Skin epidermis (tissue), 12 donors: Measurements from ENCODE around the gene ARHGAP27.
A peak's percentile ranks its signal among the peaks of the same experiment; 100 is the strongest.
"Not testable (repeated sequence)": the region's sequence is repeated elsewhere in the genome, so short reads cannot be mapped to it uniquely, and the experiment has no call there.

ENCODE experiments used
- H3K27ac ChIP-seq, 21 experiments: fragments of 200-600 bp; sonication (generic) in 11 of 21; one replicate each; pipeline ENCODE4 v1.5.0; 2020; ENCODE audit warnings: mild to moderate bottlenecking in 3 of 21, inconsistent platforms in 2 of 21, moderate library complexity in 2 of 21
- H3K4me3 ChIP-seq, 7 experiments: fragments of 200-600 bp; sonication (generic) in 2 of 7; one replicate each; pipeline ENCODE4 v1.5.0; 2020; ENCODE audit warnings: inconsistent platforms in 2 of 7, mild to moderate bottlenecking in 2 of 7, moderate library complexity in 1 of 7

ARHGAP27 gene

GRCh38 chr17:45448066-45448465 lies 15.4 kb upstream of the ARHGAP27 start:
- H3K4me3 ChIP-seq, result not testable (repeated sequence)
- peak overlapping the region in 7 of 21 experiments; percentile 18 to 80 (median 74) for H3K27ac ChIP-seq

DNA sequence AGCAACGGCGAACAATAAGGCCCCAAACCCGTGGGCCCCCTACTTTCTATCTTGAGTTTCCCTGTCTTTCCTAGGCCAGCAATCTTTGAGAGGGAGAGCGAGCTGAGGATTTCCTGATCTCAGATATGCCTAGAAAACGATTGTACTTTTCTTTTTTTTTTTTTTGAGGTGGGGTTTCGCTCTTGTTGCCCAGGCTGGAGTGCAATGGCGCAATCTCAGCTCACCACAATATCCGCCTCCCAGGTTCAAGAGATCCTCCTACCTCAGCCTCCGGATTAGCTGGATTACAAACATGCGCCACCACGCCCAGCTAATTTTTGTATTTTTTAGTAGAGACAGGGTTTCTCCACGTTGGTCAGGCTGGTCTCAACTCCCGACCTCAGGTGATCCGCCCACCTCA lies 15.0 kb upstream of the ARHGAP27 start:
- H3K4me3 ChIP-seq, result not testable (repeated sequence)
- H3K27ac ChIP-seq, result peak overlapping the region in 15 of 21 experiments; percentile 15 to 80 (median 61)

DNA sequence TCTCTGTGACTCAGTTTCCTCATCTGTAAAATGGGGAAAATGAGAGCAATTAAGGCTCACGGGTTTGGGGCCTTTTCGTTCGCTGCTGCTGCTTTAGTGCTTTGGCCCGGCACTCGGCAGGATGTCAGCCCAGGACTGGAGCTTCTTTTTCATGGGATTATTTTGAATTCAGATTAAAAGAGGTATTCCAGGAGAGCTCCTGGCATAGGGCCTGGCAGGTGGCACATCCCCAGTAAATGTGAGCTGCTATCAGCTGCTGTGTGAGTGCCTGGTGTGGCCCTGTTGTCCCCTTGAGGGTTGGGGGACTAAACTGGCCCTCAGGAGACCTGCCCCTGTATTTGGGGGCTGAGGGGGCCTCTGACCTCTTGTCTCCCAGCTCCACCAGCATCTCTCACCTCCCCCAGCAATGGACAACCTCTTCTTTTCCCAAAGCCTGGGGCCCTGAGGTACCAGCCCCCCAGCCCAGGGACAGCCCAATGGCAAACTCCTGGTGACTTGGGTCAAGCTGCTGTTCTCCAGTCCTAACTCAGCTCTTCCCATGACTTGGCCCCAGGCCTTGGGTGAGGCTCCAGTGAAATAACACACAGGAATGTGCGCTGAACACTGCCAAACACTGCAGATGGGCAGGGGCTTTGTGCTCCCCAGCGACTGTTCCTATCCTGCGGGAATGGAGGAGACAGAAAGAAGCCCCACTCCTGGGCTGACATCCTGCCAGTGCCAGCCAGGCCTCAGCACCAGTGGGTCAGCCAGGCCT lies 14.4 kb upstream of the ARHGAP27 start:
- H3K4me3 ChIP-seq, result not testable (repeated sequence)
- peak overlapping the region in 16 of 21 experiments; percentile 15 to 80 (median 60) for H3K27ac ChIP-seq

DNA sequence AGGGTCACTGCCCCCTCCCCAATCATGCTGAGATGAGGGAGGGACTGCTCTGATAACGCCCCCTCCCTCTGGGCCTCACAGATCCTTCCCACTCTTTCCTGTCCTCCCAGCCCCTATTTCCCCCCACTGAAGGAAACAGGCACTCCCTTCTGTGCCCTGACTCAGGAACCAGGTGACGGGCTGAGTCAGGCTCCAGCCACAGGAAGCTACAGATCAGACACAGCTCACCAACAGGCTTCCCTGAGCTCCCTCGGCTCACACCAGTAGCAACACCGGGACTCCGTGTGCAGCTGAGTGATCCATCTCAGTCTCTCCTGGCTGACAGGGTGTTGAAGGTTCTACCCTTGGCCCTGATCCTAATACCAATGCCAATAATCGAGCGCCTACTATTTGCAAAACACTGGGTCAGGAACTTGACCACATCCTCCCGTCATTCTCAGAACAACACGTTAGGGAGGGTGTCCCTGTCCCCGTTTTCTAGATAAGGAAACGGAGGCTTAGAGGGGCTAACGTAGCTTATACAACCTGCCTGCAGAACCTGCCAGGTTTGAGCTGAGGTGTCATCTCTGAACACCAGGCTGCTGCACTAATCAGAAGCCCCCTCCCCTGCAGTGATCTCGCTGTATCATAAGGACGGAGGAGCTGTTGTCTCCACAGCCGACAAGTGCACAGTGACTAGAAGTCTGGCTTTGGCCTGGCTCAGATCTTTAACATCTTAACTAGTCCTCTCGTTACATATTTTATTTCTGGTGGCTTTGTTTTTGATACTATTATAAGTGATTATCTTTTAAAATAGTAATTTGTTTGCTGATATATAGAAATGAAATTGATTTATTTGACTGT lies 13.5 kb upstream of the ARHGAP27 start:
- not testable (repeated sequence) for H3K4me3 ChIP-seq
- H3K27ac ChIP-seq, result peak overlapping the region in 11 of 21 experiments; percentile 11 to 77 (median 45)

DNA sequence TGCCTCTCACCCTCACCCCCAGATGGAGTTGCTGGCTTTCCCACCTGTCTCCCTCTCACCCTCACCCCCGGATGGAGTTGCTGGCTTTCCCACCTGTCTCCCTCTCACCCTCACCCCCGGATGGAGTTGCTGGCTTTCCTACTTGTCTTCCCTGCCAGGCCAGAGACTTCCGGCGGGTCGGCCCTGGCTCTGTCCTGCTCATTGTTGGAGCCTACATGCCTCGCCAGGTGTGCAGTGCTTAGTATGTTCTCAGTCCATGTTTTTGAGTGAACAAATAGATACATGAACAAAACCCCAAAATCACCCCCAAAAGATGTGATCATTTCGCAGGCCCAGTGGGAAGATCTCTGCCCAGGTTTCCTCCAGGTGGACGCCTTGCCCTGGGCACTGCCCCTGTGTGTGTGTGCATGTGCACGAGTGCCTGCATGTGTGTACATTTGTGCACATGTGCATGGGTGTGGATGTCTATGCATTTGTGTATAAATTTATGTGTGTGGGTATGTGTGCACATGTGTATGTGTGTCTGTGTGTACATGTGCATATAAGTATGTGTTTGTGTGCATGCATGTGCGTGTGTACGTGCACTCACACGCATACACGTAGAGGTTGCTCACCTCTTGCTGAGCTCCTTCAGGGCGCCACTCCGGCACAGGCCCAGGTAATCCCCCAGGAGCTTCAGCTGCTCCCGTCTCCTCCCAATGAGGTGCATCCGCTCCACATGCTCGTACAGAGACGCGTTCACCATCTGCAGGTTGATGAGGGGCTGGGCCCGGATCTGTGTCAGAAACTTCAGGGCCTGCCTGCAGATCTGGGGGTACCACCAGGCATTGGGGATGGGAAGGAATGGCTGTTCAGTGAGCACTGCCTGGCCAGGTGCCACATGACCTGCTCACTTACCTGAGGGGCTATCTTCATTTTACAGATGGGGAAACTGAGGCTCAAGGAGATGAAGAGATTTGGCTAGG lies 12.5 kb upstream of the ARHGAP27 start:
- H3K27ac ChIP-seq, result peak overlapping the region in 3 of 21 experiments; percentile 11 to 77 (median 54)
- not testable (repeated sequence) for H3K4me3 ChIP-seq

GRCh38 chr17:45444301-45444700 lies 11.6 kb upstream of the ARHGAP27 start:
- H3K4me3 ChIP-seq, H3K27ac ChIP-seq: not testable (repeated sequence)

GRCh38 chr17:45443371-45444260 lies 10.9 kb upstream of the ARHGAP27 start:
- H3K4me3 ChIP-seq, result not testable (repeated sequence)

DNA sequence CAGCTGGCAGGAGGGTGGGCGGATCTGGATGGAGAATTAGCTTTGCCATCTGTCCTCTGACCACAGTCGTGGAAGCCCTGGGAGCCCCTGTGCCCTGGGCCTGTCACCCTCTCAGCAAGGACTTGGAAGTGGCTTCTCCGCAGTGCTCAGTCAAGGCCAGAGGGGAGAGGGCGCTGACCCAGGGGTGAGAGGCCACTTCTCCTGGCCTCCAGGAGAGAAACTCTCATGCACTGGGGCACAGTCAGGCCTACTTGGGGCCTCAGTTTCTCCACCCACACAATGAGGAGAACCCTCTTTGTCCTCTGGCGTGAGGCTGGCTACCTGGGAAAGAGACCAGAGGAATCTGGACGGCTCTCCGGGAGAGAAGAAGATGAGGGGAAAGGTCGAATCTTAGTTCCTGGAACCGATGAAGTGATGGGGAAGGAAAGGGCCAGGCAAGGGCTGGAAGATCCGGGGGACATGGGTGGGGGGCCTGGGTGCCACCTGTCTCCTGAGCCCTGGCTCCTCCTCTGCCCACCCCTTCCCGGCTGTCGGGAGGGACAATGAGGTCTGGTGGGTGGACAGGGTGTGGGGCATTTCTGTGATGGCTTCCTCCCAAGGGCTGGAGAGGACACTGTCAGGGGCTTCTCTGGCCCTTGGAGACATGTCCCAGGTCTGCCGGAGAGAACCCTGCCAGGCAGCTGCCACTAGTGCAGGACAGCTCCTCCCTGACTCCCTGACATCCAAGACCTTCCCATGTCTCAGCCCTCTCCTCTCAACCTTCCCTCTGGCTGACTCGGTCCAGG lies 9.0 kb upstream of the ARHGAP27 start:
- Histone ChIP-seq H3K27ac (peak overlapping the region in 2 of 21 experiments; percentile 2 to 9), H3K4me3 (no peak overlapping the region)

More at GRCh38 chr17:45443371-45444260, 10.9 kb upstream of the ARHGAP27 start:
- not testable (repeated sequence) for H3K27ac ChIP-seq

- not testable (repeated sequence) for H3K4me3 ChIP-seq
- H3K27ac ChIP-seq, result peak overlapping the region in 3 of 21 experiments; percentile 9 to 64 (median 23)
Measured at GRCh38 chr17:45440839-45441515, 8.3 kb upstream of the ARHGAP27 start.

GRCh38 chr17:45440161-45440778 lies 7.6 kb upstream of the ARHGAP27 start:
- Histone ChIP-seq H3K27ac (peak overlapping the region in 10 of 21 experiments; percentile 9 to 72 (median 40)), H3K4me3 (no peak overlapping the region)

DNA sequence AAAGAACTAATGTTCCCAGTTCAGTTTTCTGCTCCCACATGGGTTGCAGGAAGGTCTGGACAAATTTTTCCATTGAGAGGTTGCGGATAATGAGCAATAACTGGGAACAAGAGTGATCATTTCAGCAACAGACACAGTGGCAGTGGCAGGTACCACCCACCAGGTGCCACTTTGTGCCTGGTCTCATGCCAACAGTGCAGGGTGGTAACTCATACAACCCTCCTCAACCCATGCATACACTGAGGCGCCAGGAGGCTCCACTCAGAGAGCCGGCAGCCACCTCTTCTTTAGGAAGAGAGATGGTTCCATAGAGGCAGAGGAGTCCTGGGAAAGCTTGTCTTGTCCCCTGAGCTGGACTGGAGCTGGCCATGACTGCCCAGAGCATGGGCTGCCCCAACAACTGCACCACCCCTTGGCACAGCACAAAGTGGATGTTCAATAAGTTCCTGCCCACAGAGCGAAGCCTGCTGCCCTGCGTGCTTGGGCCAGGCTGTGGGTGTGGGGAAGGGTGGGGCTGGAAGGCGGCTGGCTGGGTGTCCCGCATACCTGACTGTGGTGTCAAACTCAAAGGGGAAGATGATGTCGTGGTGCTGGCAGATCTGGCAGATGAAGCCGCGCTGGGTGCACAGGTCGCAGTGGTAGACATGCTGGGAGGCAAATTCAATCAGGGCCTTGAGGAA lies 6.4 kb upstream of the ARHGAP27 start:
- peak overlapping the region in 8 of 21 experiments; percentile 13 to 64 (median 24) for H3K27ac ChIP-seq
- no peak overlapping the region for H3K4me3 ChIP-seq

DNA sequence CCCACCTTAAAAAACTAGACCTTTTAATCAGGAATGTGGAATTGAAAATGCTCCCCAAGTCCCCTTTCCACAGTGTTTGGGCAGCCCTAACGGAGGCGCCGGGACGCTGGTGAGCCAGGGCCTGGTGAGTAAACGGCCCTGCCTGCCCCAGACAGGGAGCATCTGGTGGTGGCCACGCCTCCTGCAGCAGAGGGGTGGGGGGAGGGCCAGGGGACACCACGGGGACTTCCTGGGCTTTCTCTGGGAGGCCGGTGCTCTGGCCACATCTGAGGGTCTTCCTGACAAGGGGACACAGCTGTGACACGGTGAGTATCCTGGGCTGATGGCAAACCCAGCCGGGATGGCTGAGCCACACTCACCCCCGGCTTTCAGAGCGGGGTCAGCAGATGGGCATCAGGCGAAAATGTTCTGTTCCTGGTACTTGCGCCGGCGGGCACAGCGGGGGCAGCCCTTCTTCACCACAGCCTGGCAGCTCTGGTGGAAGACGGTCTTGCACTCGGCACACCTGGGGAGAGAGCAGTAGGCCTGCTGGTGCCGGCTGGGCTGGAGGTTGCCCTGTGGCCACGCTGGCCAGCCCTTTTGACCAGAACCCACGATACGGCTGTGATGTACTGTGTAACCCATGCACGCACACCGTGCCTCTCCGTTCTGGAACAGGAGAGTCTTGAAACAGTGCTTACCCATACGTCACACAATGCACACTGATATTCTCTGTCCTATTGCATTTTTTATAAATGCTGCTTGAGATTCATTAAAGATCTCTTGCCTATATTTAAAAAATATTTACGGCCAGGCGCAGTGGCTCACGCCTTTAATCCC lies 5.0 kb upstream of the ARHGAP27 start:
- Histone ChIP-seq H3K4me3 (no peak overlapping the region), H3K27ac (no peak overlapping the region)

GRCh38 chr17:45436625-45437464 lies 4.2 kb upstream of the ARHGAP27 start:
- H3K27ac ChIP-seq, result peak overlapping the region in 2 of 21 experiments; percentile 4 to 43
- no peak overlapping the region for H3K4me3 ChIP-seq

- H3K27ac ChIP-seq, result peak overlapping the region in 1 of 21 experiments; percentile 4
- no peak overlapping the region for H3K4me3 ChIP-seq
Measured at GRCh38 chr17:45436161-45436560, 3.5 kb upstream of the ARHGAP27 start.
